Measurements from ENCODE around the gene CHRND. TPM values are rescaled to one million over a fixed set of nuclear protein-coding genes. Genes with fewer than 3 reads are reported as not detected.

The CHRND gene
- total and polyA plus RNA-seq, 2 of the 4 experiments (the other 2 are of a cell fraction): not detected

DNA sequence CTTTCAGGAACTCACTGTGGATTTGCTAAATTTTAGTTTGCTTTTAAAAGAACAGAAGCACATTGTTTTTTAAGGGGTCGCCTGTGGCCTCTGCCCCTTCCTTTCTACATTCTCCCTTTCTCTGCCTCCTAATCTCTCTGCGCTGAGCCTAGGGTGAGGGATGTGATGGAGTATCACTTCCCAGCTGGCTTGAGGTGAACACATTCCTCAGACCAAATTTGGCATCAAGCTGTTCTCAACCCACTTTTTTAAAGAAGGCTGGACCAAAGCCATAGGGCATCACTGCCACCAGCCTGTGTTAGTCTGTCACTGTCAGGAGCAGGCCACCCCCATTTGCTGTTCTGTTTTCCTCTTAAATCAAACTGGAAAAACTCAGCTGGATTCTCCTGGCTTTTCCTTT, 51.9 kb downstream of the CHRND start:
- no peak for DNase-seq
- Histone ChIP-seq H2AK9ac (replicated peaks; ENCODE audit: low read depth, low read length, poor library complexity) (no peak overlapping the region), H3K23ac (ENCODE audit: low read depth, low read length) (no peak overlapping the region), H3K9ac (ENCODE audit: low read depth, low read length) (no peak overlapping the region), H3K36me3 (ENCODE audit: control insufficient read depth, insufficient read depth, low read length) (peaks cover 6% of the 10 kb centered on the region; the same call in 1 of the 2 replicates), H2BK5ac (ENCODE audit: low read depth, low read length, poor library complexity, severe bottlenecking) (no peak overlapping the region), H2AFZ (replicated peaks; ENCODE audit: low read length, poor library complexity) (no peak overlapping the region), H4K91ac (ENCODE audit: insufficient read depth, low read depth, low read length) (no peak overlapping the region), H4K5ac (ENCODE audit: low read depth, low read length) (no peak overlapping the region), H3K9me1 (ENCODE audit: insufficient read depth, low read length) (peaks cover 6% of the 10 kb centered on the region; the same call in 1 of the 2 replicates), H3K4me1 (ENCODE audit: control insufficient read depth, insufficient read depth, low read length) (peaks cover 6% of the 10 kb centered on the region; the same call in 1 of the 2 replicates), H3K4ac (ENCODE audit: low read depth, low read length) (no peak overlapping the region), H2BK120ac (ENCODE audit: low read depth, low read length) (no peak overlapping the region), H3K18ac (ENCODE audit: low read depth, low read length) (no peak overlapping the region), H3K9me3 (ENCODE audit: control insufficient read depth, insufficient read depth, low read length) (no peaks in the 10 kb centered on the region), H3K27me3 (ENCODE audit: control insufficient read depth, insufficient read depth, low read length) (no peaks in the 10 kb centered on the region), H4K20me1 (ENCODE audit: insufficient read depth, low read length) (no peaks in the 10 kb centered on the region), H3K4me2 (ENCODE audit: low read depth, low read length) (no peak overlapping the region), H3K79me1 (ENCODE audit: low read depth in 1 of 2, low read length in 2 of 2) (peaks cover 0 to 9% of the 10 kb centered on the region in 2 experiments; a peak in 1 of 4 replicates), H3K14ac (replicated peaks; ENCODE audit: low read depth, low read length) (no peak overlapping the region), H2AK5ac (ENCODE audit: low read depth, low read length) (no peak overlapping the region), H3K4me3 (ENCODE audit: insufficient read depth, low read depth, low read length) (no peak overlapping the region), H2BK15ac (ENCODE audit: low read depth, low read length) (no peak overlapping the region), H2BK20ac (ENCODE audit: low read depth, low read length) (no peak overlapping the region), H4K8ac (ENCODE audit: low read depth in 2 of 2, low read length in 2 of 2) (no peak overlapping the region), H3K56ac (ENCODE audit: extremely low read depth, insufficient read depth, low read length) (no peak overlapping the region), H3K27ac (ENCODE audit: insufficient read depth, low read length) (no peak overlapping the region)
- no TSS peak for BruUV-seq (replicated peaks)
- in situ Hi-C loops (cut with MboI; ENCODE audit: low sequenced_read_pairs): no loop called here
- dilution Hi-C loops (cut with HindIII; ENCODE audit: low sequenced_read_pairs, unreplicated experiment): no loop called here
- WGBS, 2 experiments (ENCODE audit: extremely low coverage in 2 of 2, insufficient read length in 1 of 2): no CpG with 5 or more reads among the region's 2 CpGs
- CTCF ChIA-PET: no interaction called here
- no peak for ATAC-seq (ENCODE audit: low read depth)
- POLR2A ChIA-PET (ENCODE audit: unreplicated experiment): no interaction called here
- TF ChIP-seq CEBPB (IDR thresholded peaks at IDR 0.05; ENCODE audit: low read depth, low read length) (no peak), POLR2A (IDR thresholded peaks at IDR 0.05; ENCODE audit: low read depth, low read length) (no peak), RAD21 (IDR thresholded peaks at IDR 0.05; ENCODE audit: low read length) (no peak), MAZ (IDR thresholded peaks at IDR 0.05; ENCODE audit: borderline replicate concordance, low read depth, low read length) (no peak), MAFK (IDR thresholded peaks at IDR 0.05; ENCODE audit: low read depth, low read length) (no peak), SMC3 (IDR thresholded peaks at IDR 0.05; ENCODE audit: low read depth, low read length) (no peak), BHLHE40 (IDR thresholded peaks at IDR 0.05; ENCODE audit: low read depth, low read length) (no peak), NFE2L2 (IDR thresholded peaks at IDR 0.05; ENCODE audit: low read depth, low read length) (no peak), RCOR1 (IDR thresholded peaks at IDR 0.05; ENCODE audit: insufficient replicate concordance, low read length) (no peak)
- TF ChIP-seq, protein P1, sequence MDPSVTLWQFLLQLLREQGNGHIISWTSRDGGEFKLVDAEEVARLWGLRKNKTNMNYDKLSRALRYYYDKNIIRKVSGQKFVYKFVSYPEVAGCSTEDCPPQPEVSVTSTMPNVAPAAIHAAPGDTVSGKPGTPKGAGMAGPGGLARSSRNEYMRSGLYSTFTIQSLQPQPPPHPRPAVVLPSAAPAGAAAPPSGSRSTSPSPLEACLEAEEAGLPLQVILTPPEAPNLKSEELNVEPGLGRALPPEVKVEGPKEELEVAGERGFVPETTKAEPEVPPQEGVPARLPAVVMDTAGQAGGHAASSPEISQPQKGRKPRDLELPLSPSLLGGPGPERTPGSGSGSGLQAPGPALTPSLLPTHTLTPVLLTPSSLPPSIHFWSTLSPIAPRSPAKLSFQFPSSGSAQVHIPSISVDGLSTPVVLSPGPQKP (IDR thresholded peaks at IDR 0.05; ENCODE audit: borderline replicate concordance, low read depth, low read length): no peak
- TF ChIP-seq, protein P2, sequence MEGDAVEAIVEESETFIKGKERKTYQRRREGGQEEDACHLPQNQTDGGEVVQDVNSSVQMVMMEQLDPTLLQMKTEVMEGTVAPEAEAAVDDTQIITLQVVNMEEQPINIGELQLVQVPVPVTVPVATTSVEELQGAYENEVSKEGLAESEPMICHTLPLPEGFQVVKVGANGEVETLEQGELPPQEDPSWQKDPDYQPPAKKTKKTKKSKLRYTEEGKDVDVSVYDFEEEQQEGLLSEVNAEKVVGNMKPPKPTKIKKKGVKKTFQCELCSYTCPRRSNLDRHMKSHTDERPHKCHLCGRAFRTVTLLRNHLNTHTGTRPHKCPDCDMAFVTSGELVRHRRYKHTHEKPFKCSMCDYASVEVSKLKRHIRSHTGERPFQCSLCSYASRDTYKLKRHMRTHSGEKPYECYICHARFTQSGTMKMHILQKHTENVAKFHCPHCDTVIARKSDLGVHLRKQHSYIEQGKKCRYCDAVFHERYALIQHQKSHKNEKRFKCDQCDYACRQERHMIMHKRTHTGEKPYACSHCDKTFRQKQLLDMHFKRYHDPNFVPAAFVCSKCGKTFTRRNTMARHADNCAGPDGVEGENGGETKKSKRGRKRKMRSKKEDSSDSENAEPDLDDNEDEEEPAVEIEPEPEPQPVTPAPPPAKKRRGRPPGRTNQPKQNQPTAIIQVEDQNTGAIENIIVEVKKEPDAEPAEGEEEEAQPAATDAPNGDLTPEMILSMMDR (conservative IDR thresholded peaks at IDR 0.05; ENCODE audit: low read depth, low read length): no peak
- intact Hi-C loops (cut with micrococcal nuclease): no loop called here
